Measurements from ENCODE around the gene LPIN1. TPM values are rescaled to one million over a fixed set of nuclear protein-coding genes. Genes with fewer than 3 reads are reported as not detected.

Gene LPIN1
- total and polyA plus RNA-seq, 2 of the 8 experiments (the other 6 are each of a cell fraction or from before 2014, with no cell fraction given) = 4.3 to 9.8 TPM

DNA sequence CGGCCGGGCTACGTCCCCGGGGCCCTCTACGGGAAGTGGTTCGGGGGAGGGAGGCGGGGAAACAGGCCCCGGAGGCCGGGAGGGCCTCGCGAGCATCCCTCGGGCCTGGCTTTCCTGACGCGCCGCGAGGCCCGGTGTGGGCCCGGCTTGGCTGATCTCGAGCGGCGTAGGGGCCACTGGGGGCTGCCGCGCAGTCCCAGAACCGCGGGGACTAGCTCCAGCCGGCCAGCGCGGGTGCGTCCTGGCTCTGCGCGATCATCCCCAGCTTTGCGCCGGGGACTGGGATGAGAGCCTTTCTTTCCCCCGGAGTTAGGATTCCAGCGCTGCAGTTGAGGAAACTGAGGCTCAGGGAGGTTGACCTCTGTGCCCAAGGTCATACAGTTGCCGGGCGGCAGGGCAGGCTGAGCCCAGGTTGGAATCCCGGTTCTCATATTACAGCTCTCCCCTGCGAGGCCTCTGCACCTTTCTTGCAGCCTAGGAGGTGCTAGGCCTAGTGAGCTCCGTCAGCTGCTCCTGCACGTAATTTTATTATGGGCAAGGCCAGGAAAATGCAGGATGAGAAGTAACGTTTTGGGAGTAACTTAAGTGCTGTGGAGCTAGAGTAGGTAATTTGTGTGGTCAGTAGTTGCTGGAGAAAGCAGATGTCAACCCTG is 501 bp downstream of the LPIN1 start:
- Histone ChIP-seq H3K9ac (replicated peaks in 1 of 4; ENCODE audit: extremely low read depth in 1 of 4, low read depth in 3 of 4, low read length in 3 of 4) (peak overlapping the region in 3 of 4 experiments; percentile 46 to 68 (median 61); a peak in 5 of 7 replicates), H2AK5ac (ENCODE audit: low read depth, low read length) (no peak overlapping the region), H3K4me2 (ENCODE audit: insufficient read depth in 1 of 2, low read depth in 2 of 2, low read length in 2 of 2) (peak overlapping the region; percentile 80 to 89), H2BK20ac (ENCODE audit: low read length) (no peak overlapping the region), H3K18ac (ENCODE audit: extremely low read depth, low read length) (peak overlapping the region; percentile 74), H3K36me3 (ENCODE audit: control insufficient read depth in 2 of 4, insufficient read depth in 4 of 4, low read length in 3 of 4) (no peaks in the 10 kb centered on the region), H4K5ac (ENCODE audit: insufficient read length, low read depth, low read length) (peak overlapping the region; percentile 30), H2BK15ac (ENCODE audit: low read length) (peak overlapping the region; percentile 50; the same call in 1 of the 2 replicates), H4K8ac (ENCODE audit: extremely low read depth, insufficient read depth, low read length) (no peak overlapping the region; the same call in 1 of the 2 replicates), H4K91ac (replicated peaks; ENCODE audit: insufficient read length, low read length) (no peak overlapping the region), H3K56ac (replicated peaks; ENCODE audit: insufficient read length, low read depth, low read length) (peak overlapping the region; percentile 7), H3K9me3 (ENCODE audit: insufficient read depth in 2 of 2, low read depth in 1 of 2, low read length in 1 of 2) (no peaks in the 10 kb centered on the region), H2BK5ac (ENCODE audit: low read depth, low read length) (peak overlapping the region; percentile 72; the same call in 1 of the 2 replicates), H3K27ac (ENCODE audit: low read depth, low read length) (no peak overlapping the region), H2AFZ (ENCODE audit: low read length) (no peak overlapping the region), H3K4me3 (ENCODE audit: extremely low read depth in 1 of 4, insufficient read depth in 2 of 4, low read depth in 3 of 4, low read length in 4 of 4) (peak overlapping the region; percentile 50 to 66 (median 62)), H3K4me1 (replicated peaks in 1 of 4; ENCODE audit: control insufficient read depth in 3 of 4, insufficient read depth in 4 of 4, low read length in 3 of 4) (peaks cover 8 to 38% (median 23%) of the 10 kb centered on the region in 4 experiments), H3K4ac (replicated peaks; ENCODE audit: insufficient read length, low read depth, low read length) (no peak overlapping the region), H3K14ac (ENCODE audit: insufficient read length) (no peak overlapping the region), H3K79me2 (ENCODE audit: control insufficient read depth in 1 of 2, insufficient read depth in 2 of 2, low read length in 2 of 2) (peaks cover 0 to 17% of the 10 kb centered on the region in 2 experiments; a peak in 2 of 4 replicates), H3K27me3 (replicated peaks in 1 of 4; ENCODE audit: control insufficient read depth in 3 of 4, extremely low read depth in 1 of 4, insufficient read depth in 3 of 4, low read length in 3 of 4) (peaks cover 0 to 5% (median 0%) of the 10 kb centered on the region in 4 experiments; a peak in 2 of 7 replicates), H3K23ac (ENCODE audit: insufficient read length) (no peak overlapping the region), H2BK12ac (ENCODE audit: low read depth, low read length) (0 out of 2 replicates have a peak overlapping the region, but pooled peaks have one; percentile 31), H3K79me1 (ENCODE audit: low read depth, low read length) (no peaks in the 10 kb centered on the region; the same call in 1 of the 2 replicates), H3K23me2 (ENCODE audit: low read depth, low read length) (peaks cover 4% of the 10 kb centered on the region), H2BK120ac (replicated peaks; ENCODE audit: low read depth, low read length) (no peak overlapping the region), H4K20me1 (replicated peaks in 1 of 2; ENCODE audit: control insufficient read depth in 1 of 2, insufficient read depth in 2 of 2, low read length in 2 of 2) (peaks cover 0 to 4% of the 10 kb centered on the region in 2 experiments)
- WGBS, 2 experiments (ENCODE audit: extremely low coverage in 1 of 2, insufficient coverage in 1 of 2, insufficient read length in 1 of 2, insufficient replicate concordance in 2 of 2, low coverage in 1 of 2, low lambda C conversion rate in 2 of 2, missing lambda C conversion rate in 1 of 2) = 2% methylated on average over 33 of the region's 42 CpGs; no CpG with 5 or more reads in 1 of the 2 experiments
- POLR2A ChIA-PET (ENCODE audit: partially characterized antibody) = interaction anchor here (1.1 to 2.6 kb wide), 4 partner anchors 10 to 37 kb away, joined by 3 to 6 read pairs (median 4); no protein-coding TSS in a partner anchor
- FAIRE-seq (no peak), DNase-seq (ENCODE audit: low read depth in 1 of 2, low spot score in 2 of 2) (peak in 1 of 2 experiments; percentile 60)
- CTCF ChIA-PET (ENCODE audit: partially characterized antibody) = interaction anchor here (1.0 to 10.4 kb wide), 9 partner anchors 8 to 145 kb away, joined by 3 to 217 read pairs (median 4); no protein-coding TSS in a partner anchor
- TF ChIP-seq, protein P1, sequence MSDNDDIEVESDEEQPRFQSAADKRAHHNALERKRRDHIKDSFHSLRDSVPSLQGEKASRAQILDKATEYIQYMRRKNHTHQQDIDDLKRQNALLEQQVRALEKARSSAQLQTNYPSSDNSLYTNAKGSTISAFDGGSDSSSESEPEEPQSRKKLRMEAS (IDR thresholded peaks at IDR 0.05) = peak; percentile 5; the same call in 1 of the 2 replicates
- peak; percentile 38; the same call in 1 of the 2 replicates for TF ChIP-seq RBBP5 (IDR thresholded peaks at IDR 0.05; ENCODE audit: borderline replicate concordance, low read depth, low read length)
- TF ChIP-seq TAF1 (IDR thresholded peaks at IDR 0.05; ENCODE audit: low read depth, low read length) = 0 out of 2 replicates have a peak, but pooled peaks have one; percentile 33
- TF ChIP-seq ASH2L (IDR thresholded peaks at IDR 0.05; ENCODE audit: low read length) = peak; percentile 29
- no peak for TF ChIP-seq KDM5A (IDR thresholded peaks at IDR 0.05; ENCODE audit: low read length)
- TF ChIP-seq MAFK (IDR thresholded peaks at IDR 0.05; ENCODE audit: low read depth, low read length) = no peak
- TF ChIP-seq TEAD4 (IDR thresholded peaks at IDR 0.05; ENCODE audit: low read depth, low read length) = 0 out of 2 replicates have a peak, but pooled peaks have one; percentile 44
- TF ChIP-seq PHF8 (conservative IDR thresholded peaks at IDR 0.05; ENCODE audit: low read depth, low read length) = 0 out of 2 replicates have a peak, but pooled peaks have one; percentile 36
- TF ChIP-seq HDAC2 (IDR thresholded peaks at IDR 0.05; ENCODE audit: borderline replicate concordance in 1 of 2, low read depth in 2 of 2, low read length in 2 of 2) = 0 out of 4 replicates have a peak, but pooled peaks of 1 of the 2 experiments have one; percentile 32
- TF ChIP-seq RNF2 (IDR thresholded peaks at IDR 0.05; ENCODE audit: borderline replicate concordance, low read depth, low read length, missing control alignments, poor library complexity, severe bottlenecking) = no peak

Data from H1 (cell line).